Loucy (cell line): Measurements from ENCODE around the gene CLCNKB.

Experiments used
- EZH2phosphoT487 ChIP-seq: fragments of 200-600 bp; IDR thresholded peaks from 2 replicates; pipeline ENCODE4 v1.6.1; 2018; ENCODE audit warnings: antibody characterized with exemption, mild to moderate bottlenecking, moderate library complexity, borderline replicate concordance
- TF ChIP-seq, protein P1 (sequence below): fragments of 200-600 bp; sonication (generic); conservative IDR thresholded peaks from 2 replicates; pipeline ENCODE4 v1.5.1; 2014; ENCODE audit warnings: mild to moderate bottlenecking, antibody characterized with exemption, low read length

DNA sequence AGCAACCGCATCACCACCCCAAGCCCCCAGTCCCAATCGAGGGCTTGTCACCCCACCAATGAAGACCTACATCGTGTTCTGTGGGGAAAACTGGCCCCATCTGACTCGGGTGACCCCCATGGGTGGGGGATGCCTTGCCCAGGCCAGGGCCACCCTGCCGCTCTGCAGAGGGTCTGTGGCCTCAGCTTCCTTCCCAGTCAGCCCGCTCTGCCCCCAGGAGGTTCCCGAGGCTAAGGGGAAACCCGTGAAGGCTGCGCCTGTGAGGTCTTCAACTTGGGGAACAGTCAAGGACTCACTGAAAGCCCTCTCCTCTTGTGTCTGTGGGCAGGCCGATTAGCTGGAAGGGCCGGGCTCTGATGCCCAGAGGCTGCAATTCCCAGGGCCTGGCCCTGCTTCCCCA is 37.6 kb upstream of the CLCNKB start:
- TF ChIP-seq, protein P1, sequence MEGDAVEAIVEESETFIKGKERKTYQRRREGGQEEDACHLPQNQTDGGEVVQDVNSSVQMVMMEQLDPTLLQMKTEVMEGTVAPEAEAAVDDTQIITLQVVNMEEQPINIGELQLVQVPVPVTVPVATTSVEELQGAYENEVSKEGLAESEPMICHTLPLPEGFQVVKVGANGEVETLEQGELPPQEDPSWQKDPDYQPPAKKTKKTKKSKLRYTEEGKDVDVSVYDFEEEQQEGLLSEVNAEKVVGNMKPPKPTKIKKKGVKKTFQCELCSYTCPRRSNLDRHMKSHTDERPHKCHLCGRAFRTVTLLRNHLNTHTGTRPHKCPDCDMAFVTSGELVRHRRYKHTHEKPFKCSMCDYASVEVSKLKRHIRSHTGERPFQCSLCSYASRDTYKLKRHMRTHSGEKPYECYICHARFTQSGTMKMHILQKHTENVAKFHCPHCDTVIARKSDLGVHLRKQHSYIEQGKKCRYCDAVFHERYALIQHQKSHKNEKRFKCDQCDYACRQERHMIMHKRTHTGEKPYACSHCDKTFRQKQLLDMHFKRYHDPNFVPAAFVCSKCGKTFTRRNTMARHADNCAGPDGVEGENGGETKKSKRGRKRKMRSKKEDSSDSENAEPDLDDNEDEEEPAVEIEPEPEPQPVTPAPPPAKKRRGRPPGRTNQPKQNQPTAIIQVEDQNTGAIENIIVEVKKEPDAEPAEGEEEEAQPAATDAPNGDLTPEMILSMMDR = no peak
- no peak for TF ChIP-seq EZH2phosphoT487
